ENCODE results near the gene FLACC1.
"Not testable (repeated sequence)": the region's sequence is repeated elsewhere in the genome, so short reads cannot be mapped to it uniquely, and the experiment has no call there.

FLACC1 gene

DNA sequence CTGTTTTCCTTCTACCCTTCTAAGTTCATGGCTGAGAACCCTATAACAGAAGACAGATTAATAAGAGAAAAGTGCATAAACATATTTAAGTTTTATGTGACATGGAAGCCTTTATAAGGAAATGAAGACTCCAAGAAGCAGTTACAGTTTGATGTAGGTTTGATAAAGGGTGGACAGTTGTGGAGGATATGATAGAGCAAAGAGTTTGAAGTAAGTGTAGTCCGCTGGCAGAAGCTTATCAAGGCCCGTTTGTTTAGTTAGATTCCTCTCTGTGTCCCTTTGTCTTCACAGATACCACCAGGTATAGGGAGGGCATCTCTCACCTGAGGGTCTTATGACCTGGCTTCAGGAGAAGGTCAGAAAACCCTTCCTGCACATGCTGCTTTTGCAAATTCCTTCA is 107.3 kb downstream of the FLACC1 start:
- no peak for DNase-seq

DNA sequence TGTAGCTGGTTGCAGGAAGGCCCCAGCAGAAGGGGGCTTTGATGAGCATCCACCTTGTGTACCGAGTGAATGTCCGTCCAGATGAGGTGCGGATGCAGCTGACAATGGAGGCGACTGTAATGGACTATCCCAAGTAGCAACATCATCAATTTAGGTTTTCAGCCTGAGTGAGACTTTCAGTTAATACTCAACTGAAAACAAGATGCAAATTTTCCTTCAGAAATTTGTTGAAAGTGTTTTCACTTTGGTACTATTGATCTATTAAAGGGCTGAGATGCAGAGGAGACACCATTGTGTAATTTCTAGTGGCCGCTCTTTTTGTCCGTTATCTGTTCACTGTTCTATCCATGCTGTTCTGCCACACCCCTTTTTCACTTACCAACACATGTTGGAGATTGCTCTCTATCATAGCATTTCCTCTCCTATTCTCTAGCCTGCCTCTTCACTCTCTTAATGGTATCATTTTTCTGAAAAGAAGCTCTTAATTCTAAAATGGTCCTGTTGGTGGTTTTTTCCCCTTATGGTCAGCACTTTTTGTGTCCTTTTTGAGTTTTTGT is 108.8 kb downstream of the FLACC1 start:
- no peak for DNase-seq

DNA sequence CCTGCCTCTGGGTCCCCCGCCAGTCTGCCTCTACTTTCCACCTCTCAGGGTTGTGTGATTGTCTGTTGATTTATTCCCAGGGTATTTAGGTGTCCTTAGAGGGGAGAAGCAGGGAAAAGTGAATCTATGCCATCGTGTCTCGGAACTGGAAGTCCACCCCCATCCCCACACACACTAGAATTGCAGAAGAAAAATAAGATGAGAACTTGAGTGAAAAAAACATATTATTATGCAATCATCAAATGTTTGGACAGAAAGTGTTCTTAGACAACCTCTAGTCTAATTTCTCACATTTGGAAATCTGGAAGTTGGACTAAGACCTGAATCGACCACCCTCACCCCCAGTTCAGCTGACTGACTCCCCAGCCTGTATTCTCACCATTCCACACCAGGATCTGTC is 110.9 kb downstream of the FLACC1 start:
- no peak for DNase-seq

DNA sequence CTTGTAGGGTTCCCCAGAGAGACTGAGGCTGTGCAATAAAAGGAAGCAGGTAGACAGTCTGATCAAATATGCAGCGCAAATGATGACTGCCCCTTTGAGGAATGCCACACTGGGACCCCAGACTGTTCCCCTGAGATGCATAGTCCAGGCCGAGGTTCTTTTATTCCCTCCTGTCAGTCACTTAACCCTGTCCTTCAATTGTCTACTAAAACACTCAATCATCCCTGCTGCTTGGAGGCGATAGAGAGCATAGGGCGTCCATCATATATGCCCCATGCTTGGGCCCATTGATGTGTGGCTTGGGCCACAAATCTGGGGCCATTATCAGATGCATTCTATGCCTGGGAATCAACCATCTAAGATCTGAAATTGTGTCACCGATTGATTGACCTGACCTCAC is 112.3 kb downstream of the FLACC1 start:
- DNase-seq, result no peak

DNA sequence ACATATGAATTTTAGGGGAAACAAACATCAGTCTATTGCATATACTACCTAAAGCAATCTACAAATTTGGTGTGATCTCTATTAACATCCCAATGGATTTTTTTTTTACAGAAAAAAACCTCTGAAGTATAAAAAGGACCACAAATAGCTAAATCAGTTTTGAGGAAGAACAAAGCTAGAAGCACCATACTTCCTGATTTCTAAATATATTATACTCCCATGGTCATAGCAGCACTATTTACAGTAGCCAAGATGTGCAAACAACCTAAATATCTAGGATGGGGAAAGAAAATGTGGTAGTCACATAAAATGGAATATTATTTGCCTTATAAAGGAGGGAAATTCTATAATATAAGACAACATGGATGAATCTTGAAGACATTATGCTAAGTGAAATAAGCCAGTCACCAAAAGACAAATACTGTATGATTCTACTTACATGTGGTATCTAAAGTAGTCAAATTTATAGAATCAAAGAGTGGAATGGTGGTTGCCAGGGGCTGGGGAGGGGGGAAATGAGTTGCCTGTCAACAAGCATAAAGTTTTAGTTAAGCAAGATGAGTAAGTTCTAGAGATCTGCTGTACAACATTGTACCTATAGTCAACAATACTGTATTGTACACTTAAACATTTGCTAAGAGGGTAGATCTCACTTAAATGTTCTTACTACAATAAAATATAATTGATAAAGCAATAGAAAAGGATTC is 114.4 kb downstream of the FLACC1 start:
- DNase-seq, result no peak

DNA sequence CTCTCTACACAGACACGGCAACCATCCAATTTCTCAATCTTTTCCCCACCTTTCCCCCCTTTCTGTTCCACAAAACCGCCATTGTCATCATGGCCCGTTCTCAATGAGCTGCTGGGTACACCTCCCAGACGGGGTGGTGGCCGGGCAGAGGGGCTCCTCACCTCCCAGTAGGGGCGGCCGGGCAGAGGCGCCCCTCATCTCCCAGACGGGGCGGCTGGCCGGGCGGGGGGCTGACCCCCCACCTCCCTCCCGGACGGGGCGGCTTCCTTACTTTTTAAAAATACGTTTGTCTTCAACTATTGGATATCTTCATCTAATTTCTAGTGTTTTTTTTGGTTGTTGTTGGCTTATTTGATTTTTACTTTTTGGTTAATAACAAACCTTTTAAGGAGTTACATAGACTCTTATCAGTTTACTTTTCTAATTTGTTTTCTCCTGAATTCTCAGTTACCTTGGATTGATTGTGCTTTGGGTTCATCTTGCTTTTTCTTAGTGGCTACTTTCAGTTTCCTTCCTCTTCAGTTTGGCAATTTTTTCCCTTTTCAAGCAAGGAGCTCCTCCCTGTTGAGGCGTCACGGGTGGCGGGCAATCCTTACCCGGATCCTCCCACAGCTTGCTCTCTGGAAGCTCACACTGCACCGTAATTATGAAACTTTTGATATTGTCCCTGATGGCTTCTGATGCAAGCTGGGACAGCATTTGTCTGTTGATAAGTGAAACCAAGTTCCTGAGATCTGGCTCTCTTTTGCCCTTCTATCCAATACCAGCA is 117.8 kb downstream of the FLACC1 start:
- DNase-seq, result not testable (repeated sequence)

All from T-helper 9 cell (primary cell).